ENCODE measurements around the gene RAB40C.

Gene RAB40C

DNA sequence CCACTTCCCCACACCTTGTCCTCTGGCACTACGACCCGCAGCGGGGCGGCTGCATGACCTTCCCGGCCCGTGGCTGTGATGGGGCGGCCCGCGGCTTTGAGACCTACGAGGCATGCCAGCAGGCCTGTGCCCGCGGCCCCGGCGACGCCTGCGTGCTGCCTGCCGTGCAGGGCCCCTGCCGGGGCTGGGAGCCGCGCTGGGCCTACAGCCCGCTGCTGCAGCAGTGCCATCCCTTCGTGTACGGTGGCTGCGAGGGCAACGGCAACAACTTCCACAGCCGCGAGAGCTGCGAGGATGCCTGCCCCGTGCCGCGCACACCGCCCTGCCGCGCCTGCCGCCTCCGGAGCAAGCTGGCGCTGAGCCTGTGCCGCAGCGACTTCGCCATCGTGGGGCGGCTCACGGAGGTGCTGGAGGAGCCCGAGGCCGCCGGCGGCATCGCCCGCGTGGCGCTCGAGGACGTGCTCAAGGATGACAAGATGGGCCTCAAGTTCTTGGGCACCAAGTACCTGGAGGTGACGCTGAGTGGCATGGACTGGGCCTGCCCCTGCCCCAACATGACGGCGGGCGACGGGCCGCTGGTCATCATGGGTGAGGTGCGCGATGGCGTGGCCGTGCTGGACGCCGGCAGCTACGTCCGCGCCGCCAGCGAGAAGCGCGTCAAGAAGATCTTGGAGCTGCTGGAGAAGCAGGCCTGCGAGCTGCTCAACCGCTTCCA is 43.6 kb downstream of the RAB40C start:
- peaks cover 7% of the 10 kb centered on the region for H3K4me1 Mint-ChIP-seq (ENCODE audit: low read depth)
- no peaks in the 10 kb centered on the region for H3K36me3 Mint-ChIP-seq
- H3K27me3 Mint-ChIP-seq, result no peaks in the 10 kb centered on the region
- H3K4me3 Mint-ChIP-seq, result no peak overlapping the region
- H3K27ac Mint-ChIP-seq, result no peak overlapping the region
- H3K9me3 Mint-ChIP-seq (ENCODE audit: low read depth), result no peaks in the 10 kb centered on the region

DNA sequence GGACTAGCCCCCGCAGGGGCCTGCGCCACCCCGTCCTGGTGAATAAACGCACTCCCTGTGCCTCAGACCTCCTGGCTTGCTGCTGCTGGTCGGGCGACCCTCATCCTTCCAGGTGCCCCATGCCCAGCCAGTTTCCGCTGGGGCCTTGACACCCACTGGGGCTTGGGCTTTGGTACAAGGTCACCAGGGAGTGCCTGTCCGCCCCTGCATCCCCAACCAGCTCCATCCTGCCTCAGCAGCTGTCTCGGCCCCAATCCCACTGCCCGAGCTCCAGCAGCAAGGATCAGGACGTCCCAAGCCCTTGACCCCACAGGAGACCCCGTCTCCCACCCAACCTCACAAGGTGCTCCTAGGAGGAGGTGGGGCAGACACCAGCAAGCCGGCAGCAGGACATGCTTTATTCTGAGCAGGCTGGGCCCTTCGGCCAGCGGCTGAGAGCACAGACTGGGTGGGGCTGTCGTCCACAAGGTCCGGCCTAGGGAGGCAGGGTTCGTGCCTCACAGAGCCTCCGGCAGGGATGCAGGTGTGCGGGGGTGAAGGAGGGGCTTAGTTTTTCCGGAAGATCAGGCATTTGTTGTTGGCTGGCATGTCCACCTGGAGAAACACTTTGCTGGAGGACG is 44.3 kb downstream of the RAB40C start:
- Mint-ChIP-seq H3K4me3 (peak overlapping the region; percentile 68), H3K4me1 (ENCODE audit: low read depth) (peaks cover 7% of the 10 kb centered on the region), H3K27me3 (no peaks in the 10 kb centered on the region), H3K36me3 (no peaks in the 10 kb centered on the region), H3K27ac (no peak overlapping the region), H3K9me3 (ENCODE audit: low read depth) (no peaks in the 10 kb centered on the region)

GRCh38 chr16:634996-635395 is 45.1 kb downstream of the RAB40C start:
- Mint-ChIP-seq H3K9me3 (ENCODE audit: low read depth) (no peaks in the 10 kb centered on the region), H3K27ac (no peak overlapping the region), H3K4me3 (peak overlapping the region; percentile 68), H3K27me3 (no peaks in the 10 kb centered on the region), H3K36me3 (no peaks in the 10 kb centered on the region), H3K4me1 (ENCODE audit: low read depth) (peaks cover 7% of the 10 kb centered on the region)

GRCh38 chr16:635573-636205 is 45.8 kb downstream of the RAB40C start:
- Mint-ChIP-seq H3K4me3 (peak overlapping the region; percentile 63), H3K4me1 (ENCODE audit: low read depth) (peaks cover 7% of the 10 kb centered on the region), H3K27ac (no peak overlapping the region), H3K9me3 (ENCODE audit: low read depth) (no peaks in the 10 kb centered on the region), H3K27me3 (no peaks in the 10 kb centered on the region), H3K36me3 (no peaks in the 10 kb centered on the region)

- H3K36me3 Mint-ChIP-seq, result no peaks in the 10 kb centered on the region
- H3K9me3 Mint-ChIP-seq (ENCODE audit: low read depth), result no peaks in the 10 kb centered on the region
- peaks cover 7% of the 10 kb centered on the region for H3K4me1 Mint-ChIP-seq (ENCODE audit: low read depth)
- H3K27me3 Mint-ChIP-seq, result no peaks in the 10 kb centered on the region
- peak within 1 kb of the TSS; percentile 86 for H3K4me3 Mint-ChIP-seq
- peak within 1 kb of the TSS; percentile 97 for H3K27ac Mint-ChIP-seq
These were observed 46.6 kb downstream of the RAB40C start, which contains the start of gene METTL26 for GRCh38 chr16:636206-637080. Gene METTL26, minus strand, starts transcription at chr16:636305. Its CDS starts 15 bp downstream, at chr16:636290.

DNA sequence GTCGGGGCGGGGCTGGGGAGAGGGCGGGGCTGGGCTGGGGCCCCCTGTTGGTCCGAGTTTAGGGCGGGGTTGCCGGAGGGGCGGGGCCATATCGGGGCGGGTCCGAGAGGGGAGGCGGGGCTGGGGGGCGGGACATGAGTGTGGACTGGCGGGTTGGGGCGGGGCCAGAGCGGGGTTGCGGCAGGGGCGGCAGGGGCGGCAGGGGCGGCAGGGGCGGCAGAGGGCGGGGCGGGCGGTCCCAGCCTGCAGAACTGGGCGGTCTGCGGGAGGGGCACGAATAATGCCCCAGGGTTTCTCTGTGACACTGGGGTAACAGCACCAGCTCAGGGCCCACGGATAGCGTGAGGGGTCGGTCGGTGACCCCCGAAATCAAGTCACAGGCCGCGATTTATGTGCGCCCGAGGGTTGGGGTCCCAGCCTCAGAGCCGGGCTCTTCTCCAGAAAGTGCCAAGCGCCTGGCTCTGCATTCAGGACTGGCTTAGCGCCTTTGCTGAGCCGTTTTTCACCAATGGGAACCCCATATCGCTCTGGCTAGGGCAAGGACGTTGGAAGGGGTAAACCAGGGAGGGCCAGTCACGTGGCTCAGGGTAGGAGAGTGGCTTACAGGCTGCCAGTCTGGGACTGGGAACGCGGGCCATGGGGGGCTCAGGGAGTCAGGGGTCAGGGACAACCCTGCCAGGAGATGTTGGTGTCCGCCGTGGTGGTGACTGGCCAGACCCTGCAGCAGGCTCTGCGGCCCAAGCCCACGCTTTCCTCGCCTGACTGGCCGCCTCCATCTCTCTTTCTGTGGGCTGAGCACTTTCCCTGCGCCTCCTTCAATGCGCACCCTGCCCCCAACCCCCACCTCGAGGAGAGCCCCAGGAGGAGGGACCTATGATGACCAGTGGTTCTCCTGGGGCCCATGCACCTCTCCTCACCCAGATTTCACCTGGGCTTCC is 47.5 kb downstream of the RAB40C start:
- H3K36me3 Mint-ChIP-seq, result no peaks in the 10 kb centered on the region
- H3K4me3 Mint-ChIP-seq, result peak overlapping the region; percentile 86
- H3K27me3 Mint-ChIP-seq, result no peaks in the 10 kb centered on the region
- H3K9me3 Mint-ChIP-seq (ENCODE audit: low read depth), result no peaks in the 10 kb centered on the region
- H3K27ac Mint-ChIP-seq, result peak overlapping the region; percentile 97
- peaks cover 7% of the 10 kb centered on the region for H3K4me1 Mint-ChIP-seq (ENCODE audit: low read depth)

GRCh38 chr16:638034-638543 is 48.2 kb downstream of the RAB40C start:
- peak overlapping the region; percentile 13 for H3K4me3 Mint-ChIP-seq
- H3K9me3 Mint-ChIP-seq (ENCODE audit: low read depth), result no peaks in the 10 kb centered on the region
- no peak overlapping the region for H3K27ac Mint-ChIP-seq
- peaks cover 9% of the 10 kb centered on the region for H3K4me1 Mint-ChIP-seq (ENCODE audit: low read depth)
- no peaks in the 10 kb centered on the region for H3K27me3 Mint-ChIP-seq
- H3K36me3 Mint-ChIP-seq, result no peaks in the 10 kb centered on the region

GRCh38 chr16:638836-639235 is 49.0 kb downstream of the RAB40C start:
- Mint-ChIP-seq H3K36me3 (no peaks in the 10 kb centered on the region), H3K27me3 (no peaks in the 10 kb centered on the region), H3K9me3 (ENCODE audit: low read depth) (no peaks in the 10 kb centered on the region), H3K4me3 (no peak overlapping the region), H3K27ac (no peak overlapping the region), H3K4me1 (ENCODE audit: low read depth) (peaks cover 11% of the 10 kb centered on the region)

DNA sequence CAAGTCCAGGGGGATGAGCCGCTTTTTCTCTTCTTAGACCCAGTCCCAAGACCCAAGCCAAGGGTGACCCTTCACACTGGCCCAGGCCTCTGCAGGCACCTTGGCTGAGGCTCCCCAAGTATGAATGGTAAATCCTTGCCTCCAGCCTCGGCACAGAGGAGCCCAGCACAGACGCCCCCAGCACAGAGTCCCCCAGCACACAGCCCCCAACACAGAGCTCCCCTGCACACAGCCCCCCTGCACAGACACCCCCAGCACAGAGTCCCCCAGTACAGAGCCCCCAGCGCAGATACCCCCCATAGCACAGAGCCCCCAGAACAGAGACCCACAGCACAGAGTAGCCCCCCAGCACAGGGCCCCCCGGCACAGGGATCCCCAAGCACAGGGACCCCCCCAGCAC is 50.7 kb downstream of the RAB40C start:
- Mint-ChIP-seq H3K36me3 (no peaks in the 10 kb centered on the region), H3K27ac (no peak overlapping the region), H3K27me3 (no peaks in the 10 kb centered on the region), H3K4me1 (ENCODE audit: low read depth) (peaks cover 19% of the 10 kb centered on the region), H3K9me3 (ENCODE audit: low read depth) (no peaks in the 10 kb centered on the region), H3K4me3 (peak overlapping the region; percentile 49)

GRCh38 chr16:641326-642188 is 51.7 kb downstream of the RAB40C start, which contains the start of gene MCRIP2:
Gene MCRIP2, plus strand, starts transcription at chr16:641828. Its CDS starts 164 bp downstream, at chr16:641992.
- Mint-ChIP-seq H3K9me3 (ENCODE audit: low read depth) (no peaks in the 10 kb centered on the region), H3K4me3 (peak within 1 kb of the TSS; percentile 78), H3K27ac (peak within 1 kb of the TSS; percentile 16), H3K36me3 (no peaks in the 10 kb centered on the region), H3K27me3 (no peaks in the 10 kb centered on the region), H3K4me1 (ENCODE audit: low read depth) (peaks cover 17% of the 10 kb centered on the region)

DNA sequence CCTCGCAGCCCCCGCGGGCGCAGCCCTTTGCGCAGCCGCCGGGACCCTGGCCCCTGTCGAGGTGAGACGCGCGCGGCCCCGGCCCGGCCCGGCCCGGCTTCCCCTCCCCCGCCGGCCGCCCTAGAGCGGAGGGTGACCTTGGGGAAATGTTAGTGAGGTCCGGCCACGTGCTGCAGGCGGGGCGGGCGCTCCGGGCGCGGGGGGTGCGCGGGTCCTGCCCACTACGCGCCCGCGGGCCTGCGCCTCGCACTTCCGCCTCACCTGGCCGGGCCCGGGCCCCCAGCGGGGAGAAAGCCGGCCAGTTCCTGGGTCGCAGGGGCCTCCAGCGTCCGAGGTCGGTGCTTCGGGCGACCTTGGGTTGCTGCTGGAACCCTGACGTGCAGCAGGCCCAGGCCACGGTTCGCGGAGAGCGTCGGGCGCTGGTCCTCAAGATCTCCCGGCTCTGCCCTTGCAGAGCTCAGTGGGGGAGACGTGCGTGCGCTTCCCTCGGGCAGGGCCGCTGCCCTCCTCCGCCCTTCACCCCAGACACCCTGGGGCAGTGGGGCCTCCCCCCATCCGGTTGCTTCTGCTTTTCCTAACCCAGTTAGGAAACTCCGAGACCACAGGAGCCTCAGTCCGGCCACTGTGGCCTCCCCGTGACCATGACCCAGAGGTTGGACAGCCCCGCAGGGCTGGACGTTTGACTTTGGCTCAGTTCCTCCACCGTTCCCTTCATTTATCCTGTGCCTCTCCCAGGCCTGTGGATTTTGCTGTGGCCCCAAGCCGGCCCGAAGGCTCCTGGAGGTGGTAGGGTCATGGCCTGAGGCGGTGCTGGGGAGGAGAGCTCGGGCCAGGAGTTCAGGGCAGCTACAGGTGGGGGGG is 52.6 kb downstream of the RAB40C start:
- Mint-ChIP-seq H3K27me3 (no peaks in the 10 kb centered on the region), H3K4me1 (ENCODE audit: low read depth) (peaks cover 15% of the 10 kb centered on the region), H3K4me3 (peak overlapping the region; percentile 78), H3K9me3 (ENCODE audit: low read depth) (no peaks in the 10 kb centered on the region), H3K27ac (peak overlapping the region; percentile 16), H3K36me3 (no peaks in the 10 kb centered on the region)

DNA sequence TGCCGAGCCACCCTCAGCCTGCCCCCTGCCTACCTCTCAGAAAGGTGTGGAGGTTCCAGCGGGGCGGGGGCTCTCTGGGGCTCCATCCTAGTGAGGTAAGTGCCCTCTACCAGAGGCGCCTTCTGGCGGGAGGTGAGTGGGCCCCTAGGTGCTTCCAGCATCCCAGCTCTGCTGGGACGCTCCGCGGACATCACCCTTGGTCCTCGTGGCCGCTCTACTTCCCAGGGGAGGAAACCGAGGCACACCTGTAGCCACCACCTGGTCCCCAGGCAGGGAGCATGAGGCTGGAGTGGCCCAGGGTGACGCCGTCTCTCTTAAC is 53.1 kb downstream of the RAB40C start:
- H3K27ac Mint-ChIP-seq, result peak overlapping the region; percentile 16

More for the DNA sequence above, 53.1 kb downstream of the RAB40C start:
- H3K36me3 Mint-ChIP-seq, result no peaks in the 10 kb centered on the region
- no peaks in the 10 kb centered on the region for H3K9me3 Mint-ChIP-seq (ENCODE audit: low read depth)
- peaks cover 17% of the 10 kb centered on the region for H3K4me1 Mint-ChIP-seq (ENCODE audit: low read depth)
- no peaks in the 10 kb centered on the region for H3K27me3 Mint-ChIP-seq
- H3K4me3 Mint-ChIP-seq, result peak overlapping the region; percentile 78

Measured in activated naive CD8-positive, alpha-beta T cell (primary cell).